Stimulated activated CD8-positive, alpha-beta memory T cell treated with anti-CD3 and anti-CD28 coated beads, Interleukin-2, amount 100 ng/mL, for 1 hour (primary cell): Measurements from ENCODE around the gene MT4.
A peak's percentile ranks its signal among the peaks of the same experiment; 100 is the strongest.
"Not testable (repeated sequence)": the region's sequence is repeated elsewhere in the genome, so short reads cannot be mapped to it uniquely, and the experiment has no call there.

Experiments used
- DNase-seq, 2 donors: peaks; one replicate each; pipeline ENCODE4 v3.0.0-alpha.2; 2020; ENCODE audit warnings: low read depth in 2 of 2

The MT4 gene

DNA sequence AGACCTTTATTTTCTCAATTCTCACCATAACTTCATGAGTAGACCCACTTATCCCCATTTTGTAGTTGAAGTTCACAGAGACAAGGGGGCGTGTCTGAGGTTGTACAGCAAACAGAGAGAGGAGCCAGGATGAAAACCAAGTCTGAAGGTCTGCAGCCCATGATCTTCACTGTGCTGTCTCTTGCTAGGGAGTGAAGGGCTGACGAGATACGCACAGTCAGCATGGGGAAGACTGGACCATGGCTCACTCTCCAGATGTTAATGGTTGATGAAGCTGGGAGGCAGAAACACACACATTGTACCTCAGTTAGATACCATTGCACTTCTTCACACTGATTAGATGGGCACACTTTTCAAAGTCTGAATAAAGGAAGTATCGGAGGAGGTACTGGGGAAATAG lies 5.8 kb upstream of the MT4 start:
- no peak for DNase-seq

GRCh38 chr16:56560447-56560846 lies 4.4 kb upstream of the MT4 start:
- DNase-seq: no peak

DNA sequence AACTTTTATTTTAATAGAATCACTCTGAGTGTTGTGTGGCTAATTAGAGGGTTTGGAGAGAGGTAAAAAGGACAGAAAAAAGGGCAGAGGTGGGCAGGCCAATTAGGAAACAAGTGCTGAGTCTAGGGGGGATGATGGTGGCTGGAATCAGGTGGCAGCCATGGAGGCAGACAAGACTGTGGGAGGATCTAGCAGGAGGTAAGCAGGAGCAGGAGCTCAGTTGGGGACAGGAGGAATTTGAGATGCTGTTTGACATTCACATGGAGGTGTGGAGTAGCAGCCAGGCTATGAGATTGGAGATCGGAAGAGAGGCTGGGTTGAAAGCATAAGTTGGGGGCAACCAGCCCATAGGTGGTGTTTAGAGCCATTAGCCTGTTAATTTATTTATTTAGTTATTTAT lies 3.7 kb upstream of the MT4 start:
- DNase-seq: no peak

GRCh38 chr16:56569971-56570370 lies 5.1 kb downstream of the MT4 start:
- DNase-seq: no peak

DNA sequence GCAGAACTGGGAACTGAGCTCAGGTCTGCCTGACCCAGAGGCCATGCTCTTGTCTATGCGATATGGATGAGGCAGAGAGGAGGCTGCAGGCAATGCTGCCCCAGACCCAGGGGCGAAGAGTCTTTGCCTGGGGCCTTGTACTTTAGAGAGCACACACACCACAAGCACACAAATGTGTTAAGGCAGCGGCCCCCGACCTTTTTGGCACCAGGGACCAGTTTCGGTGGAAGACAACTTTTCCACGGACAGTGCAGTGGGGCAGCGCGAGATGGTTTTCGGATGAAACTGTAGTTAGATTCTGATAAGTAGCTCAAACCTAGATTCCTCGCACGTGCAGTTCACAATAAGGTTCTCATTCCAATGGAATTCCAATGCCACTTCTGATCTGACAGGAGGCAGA lies 6.7 kb downstream of the MT4 start:
- DNase-seq: no peak

DNA sequence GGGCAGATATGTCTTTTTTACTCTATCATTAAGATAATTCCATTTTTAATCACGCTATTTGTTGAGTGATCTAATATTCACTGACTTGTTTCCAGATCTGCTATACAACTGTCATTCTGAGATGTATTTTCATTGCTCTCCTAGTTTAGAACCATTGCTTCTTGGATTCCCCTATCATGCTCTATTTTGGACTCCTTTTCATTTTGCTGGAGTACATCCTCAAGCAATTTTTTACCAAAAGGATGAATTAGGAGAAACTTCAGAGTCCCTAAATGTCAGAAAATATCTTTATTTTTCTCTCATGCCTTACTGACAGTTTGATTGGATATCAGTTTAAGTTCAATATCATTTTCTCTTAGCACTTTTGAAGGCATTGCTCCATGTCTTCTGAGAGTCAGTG lies 9.8 kb downstream of the MT4 start:
- no peak for DNase-seq

DNA sequence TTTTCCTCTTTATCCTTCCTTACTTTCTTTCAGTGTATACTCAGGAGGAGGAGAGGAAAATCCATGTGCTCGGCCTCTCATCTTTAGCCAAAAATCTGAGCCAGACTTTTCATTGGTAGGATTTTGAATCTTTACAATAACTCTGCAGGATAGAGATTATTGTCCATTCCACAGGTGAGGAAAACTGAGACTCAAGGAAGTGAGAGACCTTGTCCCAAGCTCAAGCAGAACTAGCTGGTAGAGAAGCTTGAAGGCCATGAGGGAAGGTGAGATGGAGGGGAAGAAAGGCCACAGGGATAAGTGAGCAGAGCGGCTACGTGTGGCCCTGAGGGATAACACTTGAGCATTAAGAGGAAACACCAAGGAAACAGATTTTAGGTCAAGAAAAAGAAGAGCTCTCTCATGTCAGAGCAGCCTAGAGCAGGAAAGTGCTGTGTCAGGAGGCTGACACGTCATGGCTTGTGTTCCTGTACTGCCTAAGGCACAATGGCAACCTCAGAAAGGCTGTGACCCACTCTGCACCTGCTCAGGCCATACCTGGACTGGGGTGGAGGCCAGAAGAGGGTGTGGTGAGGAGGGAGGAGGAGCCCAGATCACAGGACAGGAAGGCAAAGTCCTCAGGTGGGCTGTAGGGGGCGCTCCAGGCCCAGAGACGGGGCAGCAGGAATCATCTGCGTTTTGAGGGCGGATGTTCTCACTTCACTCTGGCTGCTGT lies 11.9 kb downstream of the MT4 start:
- DNase-seq: peak; percentile 53 to 81

DNA sequence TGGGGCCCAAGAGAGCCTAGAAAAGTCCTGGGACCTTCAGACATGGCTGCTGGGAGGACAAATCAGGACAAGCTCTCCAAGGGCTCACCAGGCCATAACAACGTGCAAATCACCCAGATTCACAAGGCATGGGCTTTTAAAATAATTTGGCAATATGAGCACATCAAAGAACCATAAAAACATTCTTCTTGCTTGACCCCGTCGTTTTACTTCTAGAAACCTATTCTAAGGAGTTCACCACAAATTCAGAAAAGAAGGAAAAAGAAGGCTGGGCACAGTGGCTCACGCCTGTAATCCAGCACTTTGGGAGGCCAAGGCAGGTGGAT lies 12.4 kb downstream of the MT4 start:
- no peak for DNase-seq

DNA sequence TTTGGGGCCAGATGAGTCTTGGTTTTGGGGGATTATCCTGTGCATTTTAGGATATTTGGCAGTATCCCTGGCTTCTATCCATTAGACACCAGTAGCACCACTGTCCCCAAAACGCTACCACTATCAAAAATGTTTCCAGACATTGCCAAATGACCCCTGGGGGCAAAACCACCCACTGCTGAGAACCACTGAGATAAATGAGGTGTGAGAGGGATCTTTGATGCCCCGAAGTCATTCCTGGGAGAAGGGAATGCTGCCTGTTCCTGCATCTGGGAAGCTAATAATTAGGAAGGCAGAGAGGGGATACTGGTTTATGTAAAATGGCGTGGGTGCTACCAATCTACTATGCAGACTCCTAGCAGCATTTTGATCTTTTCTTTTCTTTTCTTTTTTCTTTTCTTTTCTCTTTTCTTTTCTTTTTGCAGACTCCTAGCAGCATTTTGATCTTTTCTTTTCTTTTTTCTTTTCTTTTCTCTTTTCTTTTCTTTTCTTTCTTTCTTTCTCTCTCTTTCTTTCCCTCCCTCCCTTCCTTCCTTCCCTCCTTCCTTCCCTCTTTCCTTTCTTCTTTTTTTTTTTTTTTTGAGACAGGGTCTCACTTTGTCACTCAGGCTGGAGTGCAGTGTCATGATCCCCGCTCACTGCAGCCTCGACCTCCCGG lies 15.6 kb downstream of the MT4 start:
- DNase-seq: no peak

DNA sequence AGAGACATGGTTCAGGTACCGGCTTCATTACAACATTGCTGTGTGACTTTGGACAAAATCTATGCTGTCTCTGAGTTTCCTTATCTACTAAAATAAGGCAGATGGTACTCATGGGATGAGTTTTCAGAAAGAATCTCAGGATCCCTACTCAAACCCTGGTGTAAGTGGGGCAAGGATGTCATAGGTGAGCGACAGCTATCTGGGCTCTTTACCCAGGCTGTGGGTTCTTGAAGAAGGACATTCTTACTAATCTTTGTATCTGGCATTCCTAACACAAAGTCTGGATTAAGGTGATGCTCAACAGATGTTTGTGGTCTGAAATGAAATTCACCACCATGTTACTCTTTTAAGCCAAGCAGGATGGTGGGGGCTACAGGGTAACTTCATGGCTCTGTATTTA lies 18.0 kb downstream of the MT4 start:
- DNase-seq: not testable (repeated sequence)

DNA sequence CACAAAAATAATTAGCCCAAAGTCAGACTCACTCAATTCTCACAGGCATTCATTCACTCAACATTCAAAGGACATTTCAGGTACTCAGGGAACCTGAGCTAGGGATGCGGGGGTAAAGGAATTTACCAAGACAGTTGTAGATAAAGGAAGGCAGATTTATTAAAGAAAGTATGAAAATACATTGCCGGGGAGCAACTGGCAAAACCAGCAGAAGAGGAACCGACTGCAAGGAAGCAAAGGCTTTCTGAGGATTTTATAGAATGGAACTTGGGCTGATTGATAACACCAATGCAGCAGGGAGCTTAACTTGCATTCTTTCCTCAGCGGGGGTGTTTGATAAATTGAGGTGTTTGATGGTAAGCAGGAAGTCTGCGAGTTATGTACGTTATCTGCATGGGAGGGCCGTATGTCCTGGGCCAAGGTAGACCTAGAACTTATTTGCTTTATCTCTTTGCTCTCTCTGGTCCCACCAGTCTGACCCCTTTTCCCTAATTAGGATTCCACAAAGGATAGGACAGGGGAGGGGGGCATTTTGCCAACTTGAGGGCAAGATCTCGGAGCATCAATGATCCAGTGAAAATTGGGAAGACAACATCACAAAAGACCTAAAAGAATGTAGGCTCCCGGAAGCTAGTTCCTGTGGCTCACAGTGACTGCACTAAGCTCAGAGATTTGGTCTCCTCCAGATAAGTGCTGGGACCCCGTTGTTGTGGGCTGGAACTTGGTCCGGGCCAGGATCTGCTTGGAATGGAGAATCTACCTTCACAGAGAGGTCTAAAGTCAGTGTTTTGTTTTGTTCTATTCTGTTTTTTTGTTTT lies 18.7 kb downstream of the MT4 start:
- no peak for DNase-seq

DNA sequence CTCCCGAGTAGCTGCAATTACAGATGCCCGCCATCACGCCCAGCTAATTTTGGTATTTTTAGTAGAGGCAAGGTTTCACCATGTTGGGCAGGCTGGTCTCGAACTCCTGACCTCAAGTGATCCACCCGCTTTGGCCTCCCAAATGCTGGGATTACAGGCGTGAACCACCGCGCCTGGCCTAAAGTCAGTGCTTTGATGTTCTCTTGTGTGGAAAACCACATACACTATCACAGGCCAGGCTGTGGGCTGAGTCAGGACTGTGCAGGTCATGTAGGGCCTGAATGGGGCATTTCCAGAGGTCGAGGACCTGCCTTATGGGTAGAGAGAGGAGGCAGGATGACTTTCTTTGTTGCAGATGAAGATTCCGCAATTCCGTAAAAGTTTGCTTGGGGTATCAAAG lies 19.4 kb downstream of the MT4 start:
- no peak for DNase-seq

GRCh38 chr16:56588781-56589140 lies 23.9 kb downstream of the MT4 start:
- DNase-seq: no peak

DNA sequence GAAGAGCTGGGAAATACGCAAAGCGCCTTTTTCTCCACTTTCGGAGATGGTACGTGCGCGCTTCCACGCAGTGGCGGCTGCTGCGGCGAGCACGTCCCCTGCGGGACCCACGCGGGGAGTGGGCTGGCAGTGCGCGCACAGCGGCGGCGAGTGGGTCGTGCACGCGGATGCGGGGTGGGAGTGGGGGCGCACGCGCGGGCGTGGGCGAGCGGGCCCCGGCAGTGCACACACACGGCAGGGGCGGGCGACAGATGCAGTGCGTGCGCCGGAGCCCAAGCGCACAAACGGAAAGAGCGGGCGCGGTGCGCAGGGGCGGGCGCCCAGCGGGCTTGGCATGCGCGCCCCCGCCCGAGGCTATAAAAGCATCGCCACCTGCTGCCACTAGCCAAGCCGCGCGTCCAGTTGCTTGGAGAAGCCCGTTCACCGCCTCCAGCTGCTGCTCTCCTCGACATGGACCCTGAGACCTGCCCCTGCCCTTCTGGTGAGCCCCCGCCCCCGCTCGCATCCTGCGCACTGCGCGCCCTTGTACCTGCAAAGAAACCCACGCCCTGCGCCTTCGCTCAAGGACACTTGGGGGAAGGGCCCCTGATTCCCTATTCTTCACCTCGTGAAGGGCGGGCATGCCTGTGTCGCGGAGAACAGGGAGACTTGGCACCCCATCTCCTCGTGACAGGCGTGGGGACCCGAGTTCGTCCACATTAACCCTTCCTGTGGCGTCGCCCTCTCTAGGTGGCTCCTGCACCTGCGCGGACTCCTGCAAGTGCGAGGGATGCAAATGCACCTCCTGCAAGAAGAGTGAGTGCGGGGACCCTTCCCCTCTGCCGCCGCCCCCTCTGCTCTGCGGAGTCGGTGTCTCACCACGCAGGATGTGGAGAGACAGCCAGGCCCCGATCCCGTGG lies 24.5 kb downstream of the MT4 start, which contains the start of gene MT3:
Gene MT3, plus strand, starts transcription at position 388 of the 899 bp plus-strand sequence. Its CDS starts 63 bp downstream, at position 451.
- DNase-seq: no peak

DNA sequence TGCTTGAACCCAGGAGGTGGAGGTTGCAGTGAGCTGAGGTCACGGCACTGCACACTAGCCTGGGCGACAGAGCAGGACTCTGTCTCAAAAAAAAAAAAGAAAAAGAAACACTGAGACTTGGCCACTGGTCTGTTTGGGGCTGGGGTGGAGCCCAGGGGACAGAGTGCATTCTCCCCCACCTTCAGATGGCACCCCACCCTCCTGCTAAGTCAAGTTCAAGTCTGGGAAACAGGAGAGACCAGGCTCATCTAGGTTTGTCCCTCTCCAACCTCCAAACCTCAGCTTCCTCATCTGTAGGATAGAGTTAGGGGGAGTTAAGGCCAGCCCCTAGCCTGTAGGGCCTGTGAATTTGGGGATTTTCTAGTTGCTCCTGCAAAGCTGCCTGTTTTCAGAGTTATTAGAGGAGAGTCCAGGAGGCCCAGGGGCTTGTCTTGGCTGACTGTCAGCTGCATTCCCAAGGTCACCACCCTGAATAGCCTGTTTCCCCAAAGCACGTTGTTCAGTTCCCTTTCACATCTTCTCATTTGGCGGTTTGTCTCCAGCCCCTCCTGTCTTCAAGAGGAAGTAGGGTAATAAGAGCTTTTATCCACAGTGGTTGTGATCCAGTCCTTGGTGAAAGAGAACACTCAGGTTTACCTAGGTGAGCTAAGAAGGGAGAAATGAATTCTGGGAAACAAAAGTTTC lies 26.6 kb downstream of the MT4 start:
- DNase-seq: no peak

GRCh38 chr16:56593573-56594291 lies 28.9 kb downstream of the MT4 start:
- DNase-seq: no peak

DNA sequence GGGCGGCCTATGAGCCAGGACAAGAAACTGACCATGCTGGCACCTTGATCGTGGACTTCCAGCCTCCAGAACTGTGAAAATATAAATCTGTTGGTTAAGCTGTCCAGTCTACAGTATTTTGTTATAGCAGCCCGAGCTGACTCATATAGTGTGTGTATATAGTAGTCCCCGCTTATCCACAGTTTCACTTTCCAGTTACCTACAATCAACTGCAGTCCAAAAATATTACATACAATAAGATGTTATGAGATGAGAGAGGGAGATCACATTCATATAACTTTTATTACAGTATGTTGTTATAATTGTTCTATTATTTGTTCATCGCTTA lies 29.4 kb downstream of the MT4 start:
- DNase-seq: no peak

- DNase-seq: no peak
These were observed 35.6 kb downstream of the MT4 start for GRCh38 chr16:56600398-56600999.

- DNase-seq: no peak
These were observed 36.5 kb downstream of the MT4 start for GRCh38 chr16:56601325-56601724.

- no peak for DNase-seq
These were observed 38.7 kb downstream of the MT4 start for GRCh38 chr16:56603589-56603988.
